Measurements from ENCODE around the gene MBP. TPM values are rescaled to one million over a fixed set of nuclear protein-coding genes. Genes with fewer than 3 reads are reported as not detected.

MBP gene
- total RNA-seq, 1 experiment from 2014 or later: 88.8 TPM

DNA sequence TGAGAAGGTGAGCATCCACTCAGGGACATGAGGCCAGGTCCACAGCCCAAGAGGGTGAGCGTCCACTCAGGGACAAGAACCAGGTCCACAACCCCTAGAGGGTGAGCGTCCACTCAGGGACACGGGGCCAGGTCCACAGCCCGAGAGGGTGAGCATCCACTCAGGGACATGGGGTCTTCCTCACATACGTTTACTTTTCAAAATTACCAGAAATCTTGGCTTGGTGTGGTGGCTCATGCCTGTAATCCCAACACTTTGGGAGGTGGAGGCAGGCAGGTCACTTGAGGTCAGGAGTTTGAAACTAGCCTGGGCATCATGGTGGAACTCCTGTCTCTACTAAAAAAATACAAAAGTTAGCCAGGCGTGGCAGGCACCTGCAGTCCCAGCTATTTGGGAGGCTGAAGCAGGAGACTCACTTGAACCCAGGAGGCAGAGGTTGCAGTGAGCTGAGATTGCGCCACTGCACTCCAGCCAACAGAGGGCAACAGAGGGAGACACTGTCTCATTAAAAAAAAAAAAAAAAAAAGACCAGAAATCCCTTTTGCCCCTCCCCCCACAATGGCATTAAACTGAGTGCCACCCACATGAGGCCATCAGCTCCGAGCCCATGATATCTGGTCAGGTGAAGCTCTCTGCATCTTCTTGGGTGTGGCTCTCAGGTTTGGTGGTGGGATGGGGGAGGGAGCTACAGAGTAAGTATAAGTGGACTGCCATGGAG is 9.0 kb upstream of the MBP start:
- no peak overlapping the region for H3K27ac ChIP-seq (ENCODE audit: low read length)
- H3K4me1 ChIP-seq (ENCODE audit: control insufficient read depth, insufficient read depth, low read length): no peaks in the 10 kb centered on the region
- DNase-seq (ENCODE audit: low read depth, low spot score) (no peak), ATAC-seq (no peak)
- intact Hi-C loops (cut with micrococcal nuclease; ENCODE audit: unreplicated experiment) (no loop called here), in situ Hi-C loops (cut with HindIII; ENCODE audit: low pct_unique_long_range_greater_than_20kb, low sequenced_read_pairs) (no loop called here)
- no peaks in the 10 kb centered on the region for H3K36me3 ChIP-seq (ENCODE audit: control insufficient read depth, insufficient read depth, low read length)
- POLR2A ChIA-PET: no interaction called here
- no TSS peak for BruUV-seq (replicated peaks)
- H3K9me3 ChIP-seq (ENCODE audit: control insufficient read depth, insufficient read depth, low read depth, low read length): no peaks in the 10 kb centered on the region; the same call in 1 of the 2 replicates
- H3K4me3 ChIP-seq (ENCODE audit: low read depth in 2 of 2, low read length in 2 of 2): no peak overlapping the region
- CTCF ChIA-PET: interaction anchor here (0.6 to 0.7 kb wide), 5 partner anchors 18 to 72 kb away, joined by 3 to 12 read pairs (median 5); no protein-coding TSS in a partner anchor
- H3K27me3 ChIP-seq (ENCODE audit: control insufficient read depth, insufficient read depth, low read length): no peaks in the 10 kb centered on the region
- TF ChIP-seq TCF7L2 (IDR thresholded peaks at IDR 0.05; ENCODE audit: low read depth, low read length) (no peak), POLR2AphosphoS5 (IDR thresholded peaks at IDR 0.05; ENCODE audit: low read depth, low read length) (no peak), SIN3A (IDR thresholded peaks at IDR 0.05; ENCODE audit: borderline replicate concordance, insufficient read depth, low read depth, low read length) (no peak)
- TF ChIP-seq, protein P1, sequence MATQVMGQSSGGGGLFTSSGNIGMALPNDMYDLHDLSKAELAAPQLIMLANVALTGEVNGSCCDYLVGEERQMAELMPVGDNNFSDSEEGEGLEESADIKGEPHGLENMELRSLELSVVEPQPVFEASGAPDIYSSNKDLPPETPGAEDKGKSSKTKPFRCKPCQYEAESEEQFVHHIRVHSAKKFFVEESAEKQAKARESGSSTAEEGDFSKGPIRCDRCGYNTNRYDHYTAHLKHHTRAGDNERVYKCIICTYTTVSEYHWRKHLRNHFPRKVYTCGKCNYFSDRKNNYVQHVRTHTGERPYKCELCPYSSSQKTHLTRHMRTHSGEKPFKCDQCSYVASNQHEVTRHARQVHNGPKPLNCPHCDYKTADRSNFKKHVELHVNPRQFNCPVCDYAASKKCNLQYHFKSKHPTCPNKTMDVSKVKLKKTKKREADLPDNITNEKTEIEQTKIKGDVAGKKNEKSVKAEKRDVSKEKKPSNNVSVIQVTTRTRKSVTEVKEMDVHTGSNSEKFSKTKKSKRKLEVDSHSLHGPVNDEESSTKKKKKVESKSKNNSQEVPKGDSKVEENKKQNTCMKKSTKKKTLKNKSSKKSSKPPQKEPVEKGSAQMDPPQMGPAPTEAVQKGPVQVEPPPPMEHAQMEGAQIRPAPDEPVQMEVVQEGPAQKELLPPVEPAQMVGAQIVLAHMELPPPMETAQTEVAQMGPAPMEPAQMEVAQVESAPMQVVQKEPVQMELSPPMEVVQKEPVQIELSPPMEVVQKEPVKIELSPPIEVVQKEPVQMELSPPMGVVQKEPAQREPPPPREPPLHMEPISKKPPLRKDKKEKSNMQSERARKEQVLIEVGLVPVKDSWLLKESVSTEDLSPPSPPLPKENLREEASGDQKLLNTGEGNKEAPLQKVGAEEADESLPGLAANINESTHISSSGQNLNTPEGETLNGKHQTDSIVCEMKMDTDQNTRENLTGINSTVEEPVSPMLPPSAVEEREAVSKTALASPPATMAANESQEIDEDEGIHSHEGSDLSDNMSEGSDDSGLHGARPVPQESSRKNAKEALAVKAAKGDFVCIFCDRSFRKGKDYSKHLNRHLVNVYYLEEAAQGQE (IDR thresholded peaks at IDR 0.05; ENCODE audit: insufficient read depth in 1 of 2, low read depth in 2 of 2, low read length in 1 of 2): no peak
- TF ChIP-seq, protein P2, sequence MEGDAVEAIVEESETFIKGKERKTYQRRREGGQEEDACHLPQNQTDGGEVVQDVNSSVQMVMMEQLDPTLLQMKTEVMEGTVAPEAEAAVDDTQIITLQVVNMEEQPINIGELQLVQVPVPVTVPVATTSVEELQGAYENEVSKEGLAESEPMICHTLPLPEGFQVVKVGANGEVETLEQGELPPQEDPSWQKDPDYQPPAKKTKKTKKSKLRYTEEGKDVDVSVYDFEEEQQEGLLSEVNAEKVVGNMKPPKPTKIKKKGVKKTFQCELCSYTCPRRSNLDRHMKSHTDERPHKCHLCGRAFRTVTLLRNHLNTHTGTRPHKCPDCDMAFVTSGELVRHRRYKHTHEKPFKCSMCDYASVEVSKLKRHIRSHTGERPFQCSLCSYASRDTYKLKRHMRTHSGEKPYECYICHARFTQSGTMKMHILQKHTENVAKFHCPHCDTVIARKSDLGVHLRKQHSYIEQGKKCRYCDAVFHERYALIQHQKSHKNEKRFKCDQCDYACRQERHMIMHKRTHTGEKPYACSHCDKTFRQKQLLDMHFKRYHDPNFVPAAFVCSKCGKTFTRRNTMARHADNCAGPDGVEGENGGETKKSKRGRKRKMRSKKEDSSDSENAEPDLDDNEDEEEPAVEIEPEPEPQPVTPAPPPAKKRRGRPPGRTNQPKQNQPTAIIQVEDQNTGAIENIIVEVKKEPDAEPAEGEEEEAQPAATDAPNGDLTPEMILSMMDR (IDR thresholded peaks at IDR 0.05): no peak

DNA sequence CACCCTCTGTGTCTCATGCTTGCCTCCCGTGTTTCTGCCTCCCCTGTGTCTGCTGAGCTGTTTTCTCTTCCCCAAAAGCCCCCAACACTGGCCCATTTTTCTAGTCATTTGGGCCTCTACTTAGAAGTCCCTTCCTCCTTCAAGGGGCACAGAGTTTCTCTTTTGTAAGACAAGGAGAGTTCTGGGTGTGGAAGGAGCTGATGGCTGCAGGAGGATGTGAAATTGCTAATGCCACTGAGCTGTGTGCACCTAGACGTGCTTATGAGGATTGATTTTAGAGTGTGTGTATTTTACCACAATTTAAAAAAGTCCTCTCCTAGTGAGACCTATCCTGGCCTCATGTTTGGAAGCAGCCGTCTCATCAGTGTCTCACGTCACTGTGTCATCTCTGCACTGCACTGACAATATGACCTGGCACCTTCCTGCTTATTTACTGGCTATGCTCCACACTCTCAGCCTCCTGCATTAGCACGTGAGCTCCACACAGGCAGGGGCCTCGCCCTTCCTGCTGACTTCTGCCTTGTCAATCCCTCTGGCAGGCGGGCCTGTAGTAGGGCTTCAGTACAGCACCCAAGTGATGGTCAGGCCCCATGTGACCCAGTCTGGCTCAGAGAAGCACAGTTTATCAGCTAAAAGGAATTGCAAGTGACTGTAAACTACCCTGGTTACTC is 8.0 kb upstream of the MBP start:
- ATAC-seq (peak; percentile 15; the same call in 1 of the 2 replicates), DNase-seq (ENCODE audit: low read depth, low spot score) (no peak)
- POLR2A ChIA-PET: no interaction called here
- intact Hi-C loops (cut with micrococcal nuclease; ENCODE audit: unreplicated experiment): no loop called here
- H3K9me3 ChIP-seq (ENCODE audit: control insufficient read depth, insufficient read depth, low read depth, low read length): no peaks in the 10 kb centered on the region; the same call in 1 of the 2 replicates
- in situ Hi-C loops (cut with HindIII; ENCODE audit: low pct_unique_long_range_greater_than_20kb, low sequenced_read_pairs): no loop called here
- TF ChIP-seq POLR2AphosphoS5 (IDR thresholded peaks at IDR 0.05; ENCODE audit: low read depth, low read length): no peak
- TF ChIP-seq TCF7L2 (IDR thresholded peaks at IDR 0.05; ENCODE audit: low read depth, low read length): no peak
- H3K4me3 ChIP-seq (ENCODE audit: low read depth in 2 of 2, low read length in 2 of 2): no peak overlapping the region
- no peaks in the 10 kb centered on the region for H3K27me3 ChIP-seq (ENCODE audit: control insufficient read depth, insufficient read depth, low read length)
- no peak overlapping the region for H3K27ac ChIP-seq (ENCODE audit: low read length)
- CTCF ChIA-PET: no interaction called here
- H3K36me3 ChIP-seq (ENCODE audit: control insufficient read depth, insufficient read depth, low read length): no peaks in the 10 kb centered on the region
- H3K4me1 ChIP-seq (ENCODE audit: control insufficient read depth, insufficient read depth, low read length): no peaks in the 10 kb centered on the region
- no TSS peak for BruUV-seq (replicated peaks)

DNA sequence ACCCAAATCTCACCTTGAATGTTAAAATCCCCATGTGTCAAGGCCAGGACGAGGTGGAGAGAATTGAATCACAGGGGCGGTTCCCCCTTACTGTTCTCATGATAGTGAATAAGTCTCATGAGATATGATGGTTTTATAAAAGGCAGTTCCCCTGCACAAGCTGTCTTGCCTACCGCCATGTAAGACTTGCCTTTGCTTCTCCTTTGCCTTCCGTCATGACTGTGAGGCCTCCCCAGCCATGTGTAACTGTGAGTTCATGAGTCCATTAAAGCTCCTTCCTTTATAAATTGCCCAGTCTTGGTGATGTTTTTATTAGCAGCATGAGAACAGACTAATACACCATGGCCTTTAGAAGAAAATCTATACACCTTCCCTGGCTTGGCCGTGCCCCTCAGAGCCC is 7.4 kb upstream of the MBP start:
- ChIA-PET POLR2A (no interaction called here), CTCF (no interaction called here)
- DNase-seq (ENCODE audit: low read depth, low spot score) (no peak), ATAC-seq (no peak)
- Histone ChIP-seq H3K27ac (ENCODE audit: low read length) (no peak overlapping the region), H3K36me3 (ENCODE audit: control insufficient read depth, insufficient read depth, low read length) (no peaks in the 10 kb centered on the region), H3K9me3 (ENCODE audit: control insufficient read depth, insufficient read depth, low read depth, low read length) (no peaks in the 10 kb centered on the region; the same call in 1 of the 2 replicates), H3K4me3 (ENCODE audit: low read depth in 2 of 2, low read length in 2 of 2) (no peak overlapping the region), H3K4me1 (ENCODE audit: control insufficient read depth, insufficient read depth, low read length) (no peaks in the 10 kb centered on the region), H3K27me3 (ENCODE audit: control insufficient read depth, insufficient read depth, low read length) (no peaks in the 10 kb centered on the region)
- intact Hi-C loops (cut with micrococcal nuclease; ENCODE audit: unreplicated experiment) (no loop called here), in situ Hi-C loops (cut with HindIII; ENCODE audit: low pct_unique_long_range_greater_than_20kb, low sequenced_read_pairs) (no loop called here)
- TF ChIP-seq, protein P1 (IDR thresholded peaks at IDR 0.05; ENCODE audit: insufficient read depth in 1 of 2, low read depth in 2 of 2, low read length in 1 of 2): no peak
- TF ChIP-seq, protein P2 (IDR thresholded peaks at IDR 0.05): no peak
- TF ChIP-seq TCF7L2 (IDR thresholded peaks at IDR 0.05; ENCODE audit: low read depth, low read length) (no peak), POLR2AphosphoS5 (IDR thresholded peaks at IDR 0.05; ENCODE audit: low read depth, low read length) (no peak), SIN3A (IDR thresholded peaks at IDR 0.05; ENCODE audit: borderline replicate concordance, insufficient read depth, low read depth, low read length) (no peak)
- no TSS peak for BruUV-seq (replicated peaks)
